Measurements from ENCODE around the gene ARVCF. TPM values are rescaled to one million over a fixed set of nuclear protein-coding genes. Genes with fewer than 3 reads are reported as not detected.

Gene ARVCF
- total and polyA plus RNA-seq, 9 of the 15 experiments (the other 6 are each of a cell fraction or from before 2014, with no cell fraction given) = 0.03 to 97.4 (median 15.6) TPM

- TF ChIP-seq CREB3 (tag; conservative IDR thresholded peaks at IDR 0.05; ENCODE audit: low read depth) (no peak), MTA1 (IDR thresholded peaks at IDR 0.05; ENCODE audit: borderline replicate concordance) (no peak), MCM7 (IDR thresholded peaks at IDR 0.05) (no peak), ZNF639 (CRISPR knock-in tag; conservative IDR thresholded peaks at IDR 0.05 in 1 of 2, IDR thresholded peaks at IDR 0.05 in 1 of 2) (peak; percentile 15 to 58; a peak in 1 of 4 replicates), CHD1 (IDR thresholded peaks at IDR 0.05; ENCODE audit: low read length) (peak; percentile 70), ADNP (tag; IDR thresholded peaks at IDR 0.05) (no peak), ZNF217 (CRISPR knock-in tag; IDR thresholded peaks at IDR 0.05) (no peak), GABPB2 (CRISPR knock-in tag; conservative IDR thresholded peaks at IDR 0.05) (peak; percentile 80; the same call in 1 of the 2 replicates), SIRT6 (IDR thresholded peaks at IDR 0.05; ENCODE audit: low read depth, low read length) (no peak), SRSF1 (IDR thresholded peaks at IDR 0.05; ENCODE audit: low read depth, low read length) (no peak), ELK3 (CRISPR knock-in tag; IDR thresholded peaks at IDR 0.05) (no peak), HNRNPL (IDR thresholded peaks at IDR 0.05; ENCODE audit: low read depth, low read length) (peak; percentile 60; the same call in 1 of the 2 replicates), MLLT1 (IDR thresholded peaks at IDR 0.05) (peak in 1 of 2 experiments; percentile 47; a peak in 1 of 4 replicates), ELF4 (CRISPR knock-in tag; IDR thresholded peaks at IDR 0.05) (0 out of 2 replicates have a peak, but pooled peaks have one; percentile 7), ZNF778 (CRISPR knock-in tag; IDR thresholded peaks at IDR 0.05) (no peak), GTF3C2 (IDR thresholded peaks at IDR 0.05; ENCODE audit: borderline replicate concordance, extremely low read depth, insufficient read length) (no peak)
Observed at GRCh38 chr22:19986410-19987341, 29.9 kb downstream of the ARVCF start (continued).

All from K562 (cell line).